ENCODE data around the gene SYDE1. TPM values are rescaled to one million over a fixed set of nuclear protein-coding genes. Genes with fewer than 3 reads are reported as not detected.

Gene SYDE1

DNA sequence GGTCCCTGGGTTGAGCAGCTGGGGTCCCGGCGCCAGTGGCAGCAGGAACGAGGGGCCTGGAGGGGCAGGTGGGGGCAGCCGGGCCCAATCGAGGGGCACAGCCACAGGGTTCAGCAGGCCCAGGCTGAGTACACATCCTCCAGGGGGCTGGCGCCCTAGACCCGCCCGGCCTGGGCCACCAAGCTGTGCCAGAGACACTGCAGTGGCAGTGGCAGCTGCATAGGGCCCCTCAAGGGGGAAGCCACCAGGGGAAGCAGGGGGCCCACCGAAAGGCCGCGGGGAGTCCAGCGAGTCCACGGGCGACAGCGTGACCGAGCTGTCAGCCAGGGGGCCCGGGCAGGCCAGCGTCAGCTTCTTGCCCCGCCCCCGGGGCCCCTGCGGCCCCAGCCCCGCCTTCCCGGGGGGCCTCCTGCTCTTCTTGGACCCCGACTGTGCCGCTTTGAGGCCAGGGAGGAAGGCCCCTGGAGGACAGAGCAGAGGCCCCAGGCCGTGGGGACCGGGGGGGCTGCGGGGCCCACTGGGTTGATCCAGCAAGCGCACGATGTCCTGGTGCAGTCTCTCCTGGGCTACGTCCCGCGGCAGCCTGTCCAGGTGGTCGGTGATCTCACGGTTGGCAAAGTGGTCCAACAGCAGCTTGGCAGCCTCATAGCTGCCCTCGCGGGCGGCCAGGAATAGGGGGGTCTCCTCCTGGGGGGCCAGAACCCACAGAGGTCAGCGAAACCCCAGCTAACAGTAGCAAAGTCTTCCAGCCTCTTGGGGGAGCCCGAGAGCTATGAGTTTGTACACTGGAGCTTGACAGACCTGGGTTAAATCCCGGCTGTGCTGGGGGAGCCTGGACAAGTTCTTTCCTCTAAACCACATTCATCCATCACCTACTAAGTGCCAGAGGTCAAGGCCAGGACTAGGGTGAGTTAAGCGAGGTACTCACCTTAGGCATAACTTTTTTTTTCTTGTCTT, 54.1 kb downstream of the SYDE1 start:
- no peak overlapping the region for H3K18ac ChIP-seq (ENCODE audit: low read depth in 1 of 2, low read length in 2 of 2)
- no peaks in the 10 kb centered on the region for H3K4me1 ChIP-seq (ENCODE audit: control insufficient read depth, insufficient read depth, low read depth, low read length)
- H3K9me3 ChIP-seq (ENCODE audit: control insufficient read depth, low read length), result peaks cover 37% of the 10 kb centered on the region
- H3K4ac ChIP-seq (ENCODE audit: low read depth in 1 of 2, low read length in 2 of 2), result no peak overlapping the region
- no peak overlapping the region for H3K4me3 ChIP-seq (ENCODE audit: insufficient read depth in 1 of 2, low read depth in 1 of 2, low read length in 2 of 2)
- H3K9ac ChIP-seq (ENCODE audit: low read length), result no peak overlapping the region
- H3K27ac ChIP-seq (ENCODE audit: low read length, poor library complexity, severe bottlenecking), result no peak overlapping the region
- H3K36me3 ChIP-seq (ENCODE audit: control insufficient read depth in 1 of 2, insufficient read depth in 2 of 2, low read depth in 1 of 2, low read length in 2 of 2), result peaks cover 26 to 30% of the 10 kb centered on the region in 2 experiments
- no peak overlapping the region for H2BK120ac ChIP-seq (ENCODE audit: low read depth, low read length)
- no peak overlapping the region for H2AFZ ChIP-seq (ENCODE audit: low read depth, low read length)
- H4K91ac ChIP-seq (ENCODE audit: low read length), result no peak overlapping the region
- H3K23ac ChIP-seq (ENCODE audit: low read length in 2 of 2), result no peak overlapping the region
- no peak overlapping the region for H2BK5ac ChIP-seq (ENCODE audit: low read depth, low read length, poor library complexity, severe bottlenecking)
- H4K8ac ChIP-seq (ENCODE audit: low read length), result no peak overlapping the region
- no peak overlapping the region for H3K4me2 ChIP-seq (ENCODE audit: low read length, poor library complexity, severe bottlenecking)
- H2BK12ac ChIP-seq (ENCODE audit: low read length in 2 of 2), result no peak overlapping the region
- no peak overlapping the region for H2AK5ac ChIP-seq (ENCODE audit: low read length, severe bottlenecking)
- H3K27me3 ChIP-seq (ENCODE audit: control insufficient read depth in 1 of 2, insufficient read depth in 1 of 2, low read length in 2 of 2), result no peaks in the 10 kb centered on the region
- DNase-seq, result peak; percentile 23
- 93% methylated on average over 42 of the region's 42 CpGs for WGBS
- H3K14ac ChIP-seq (ENCODE audit: low read length in 2 of 2), result no peak overlapping the region
- no peaks in the 10 kb centered on the region for H3K79me1 ChIP-seq (replicated peaks; ENCODE audit: low read length, poor library complexity, severe bottlenecking)
- no peak overlapping the region for H2BK15ac ChIP-seq (ENCODE audit: low read depth, poor library complexity, severe bottlenecking)

Small RNA genes lying within 50 kb of the gene (small RNA-seq; reads per million reads assigned to genes)
- gene RNU6-782P (ENCODE audit: low read depth), result not detected
